GM19240 (cell line): ENCODE results near the gene CDH11.

ENCODE experiments used
- DNase-seq: peaks from one replicate; pipeline ENCODE4 v3.0.0; 2011; ENCODE audit warnings: low spot score; ENCODE audit not compliant: insufficient read length

CDH11 gene

GRCh38 chr16:65034915-65035314 lies 86.9 kb downstream of the CDH11 start:
- DNase-seq, result no peak

GRCh38 chr16:65032387-65032786 lies 89.5 kb downstream of the CDH11 start:
- no peak for DNase-seq

GRCh38 chr16:65024767-65025178 lies 97.1 kb downstream of the CDH11 start:
- no peak for DNase-seq

GRCh38 chr16:65023802-65024201 lies 98.1 kb downstream of the CDH11 start:
- DNase-seq, result no peak

GRCh38 chr16:65021852-65022595 lies 99.8 kb downstream of the CDH11 start:
- DNase-seq, result no peak

- no peak for DNase-seq
These were observed 105.1 kb downstream of the CDH11 start for GRCh38 chr16:65016754-65017153.

- no peak for DNase-seq
These were observed 106.3 kb downstream of the CDH11 start for GRCh38 chr16:65015599-65015998.

GRCh38 chr16:65012357-65012756 lies 109.5 kb downstream of the CDH11 start:
- DNase-seq, result no peak

- DNase-seq, result no peak
These were observed 111.7 kb downstream of the CDH11 start for GRCh38 chr16:65010125-65010524.

- DNase-seq, result no peak
These were observed 116.2 kb downstream of the CDH11 start for GRCh38 chr16:65005696-65006095.

GRCh38 chr16:65004570-65004969 lies 117.3 kb downstream of the CDH11 start:
- DNase-seq, result no peak

GRCh38 chr16:65003621-65004020 lies 118.2 kb downstream of the CDH11 start:
- no peak for DNase-seq

- no peak for DNase-seq
These were observed 119.6 kb downstream of the CDH11 start for GRCh38 chr16:65002265-65002664.

- DNase-seq, result no peak
These were observed 121.2 kb downstream of the CDH11 start for GRCh38 chr16:65000654-65001053.

GRCh38 chr16:64997751-64998150 lies 124.1 kb downstream of the CDH11 start:
- DNase-seq, result no peak

- no peak for DNase-seq
These were observed 124.7 kb downstream of the CDH11 start for GRCh38 chr16:64997121-64997520.

- DNase-seq, result no peak
These were observed 125.2 kb downstream of the CDH11 start for GRCh38 chr16:64996641-64997040.

GRCh38 chr16:64993464-64993863 lies 128.4 kb downstream of the CDH11 start:
- no peak for DNase-seq

- DNase-seq, result no peak
These were observed 130.9 kb downstream of the CDH11 start for GRCh38 chr16:64991001-64991400.

- DNase-seq, result no peak
These were observed 131.8 kb downstream of the CDH11 start for GRCh38 chr16:64990101-64990500.

GRCh38 chr16:64989050-64989449 lies 132.8 kb downstream of the CDH11 start:
- DNase-seq, result no peak

- DNase-seq, result no peak
These were observed 137.9 kb downstream of the CDH11 start for GRCh38 chr16:64983963-64984362.

- DNase-seq, result no peak
These were observed 138.6 kb downstream of the CDH11 start for GRCh38 chr16:64983231-64983630.

- no peak for DNase-seq
These were observed 139.3 kb downstream of the CDH11 start for GRCh38 chr16:64982581-64982980.
